WERI-Rb-1 (cell line): ENCODE results near the gene DALRD3.
A peak's percentile ranks its signal among the peaks of the same experiment; 100 is the strongest.

Source experiments
- DNase-seq: peaks from one replicate; pipeline ENCODE4 v3.0.0-alpha.2; 2020
- H3K27ac ChIP-seq: fragments of 250-450 bp; sonication (Bioruptor Pico); 2 replicates; pipeline ENCODE4 v1.5.1; 2020; ENCODE audit warnings: mild to moderate bottlenecking, moderate library complexity
- H3K27me3 ChIP-seq: fragments of 250-450 bp; sonication (Bioruptor Pico); 2 replicates; pipeline ENCODE4 v1.5.1; 2021; ENCODE audit warnings: mild to moderate bottlenecking, low read depth, moderate library complexity; ENCODE audit not compliant: insufficient read depth, severe bottlenecking
- H3K36me3 ChIP-seq: fragments of 250-450 bp; sonication (Bioruptor Pico); 2 replicates; pipeline ENCODE4 v1.5.1; 2020; ENCODE audit warnings: mild to moderate bottlenecking, moderate library complexity
- H3K4me3 ChIP-seq: 2 replicates; pipeline ENCODE4 v1.5.1; 2011; ENCODE audit warnings: low read depth, mild to moderate bottlenecking, control low read depth, low read length
- H3K9me3 ChIP-seq: fragments of 250-450 bp; sonication (Bioruptor Pico); 2 replicates; pipeline ENCODE4 v1.5.1; 2021; ENCODE audit warnings: mild to moderate bottlenecking, moderate library complexity; ENCODE audit not compliant: severe bottlenecking
- CTCF ChIP-seq: IDR thresholded peaks from 2 replicates; pipeline ENCODE4 v1.5.1; 2011; ENCODE audit warnings: low read depth, mild to moderate bottlenecking, control low read depth, inconsistent platforms, low read length

Gene DALRD3

GRCh38 chr3:48999085-48999858 is 19.1 kb downstream of the DALRD3 start:
- Histone ChIP-seq H3K27ac (peak overlapping the region; percentile 29; the same call in 1 of the 2 replicates), H3K9me3 (no peaks in the 10 kb centered on the region), H3K4me3 (no peak overlapping the region), H3K36me3 (peaks cover 11% of the 10 kb centered on the region), H3K27me3 (no peaks in the 10 kb centered on the region)
- TF ChIP-seq CTCF, result no peak
- no peak for DNase-seq

GRCh38 chr3:48997714-48998637 is 20.4 kb downstream of the DALRD3 start:
- Histone ChIP-seq H3K9me3 (no peaks in the 10 kb centered on the region), H3K27ac (no peak overlapping the region), H3K4me3 (no peak overlapping the region), H3K36me3 (peaks cover 13% of the 10 kb centered on the region), H3K27me3 (no peaks in the 10 kb centered on the region)
- no peak for TF ChIP-seq CTCF
- no peak for DNase-seq

- Histone ChIP-seq H3K36me3 (peaks cover 18% of the 10 kb centered on the region), H3K27me3 (no peaks in the 10 kb centered on the region), H3K9me3 (no peaks in the 10 kb centered on the region), H3K27ac (no peak overlapping the region), H3K4me3 (no peak overlapping the region)
- DNase-seq, result no peak
- 0 out of 2 replicates have a peak, but pooled peaks have one; percentile 6 for TF ChIP-seq CTCF
These were observed 21.2 kb downstream of the DALRD3 start for GRCh38 chr3:48997102-48997635.

- H3K27me3 ChIP-seq, result no peaks in the 10 kb centered on the region
- TF ChIP-seq CTCF, result no peak
- DNase-seq, result no peak
- H3K27ac ChIP-seq, result no peak overlapping the region
- H3K4me3 ChIP-seq, result no peak overlapping the region
- H3K36me3 ChIP-seq, result peaks cover 23% of the 10 kb centered on the region
- no peaks in the 10 kb centered on the region for H3K9me3 ChIP-seq
These were observed 21.7 kb downstream of the DALRD3 start for GRCh38 chr3:48996640-48997039.

- Histone ChIP-seq H3K9me3 (no peaks in the 10 kb centered on the region), H3K4me3 (no peak overlapping the region), H3K27me3 (no peaks in the 10 kb centered on the region), H3K27ac (no peak overlapping the region), H3K36me3 (peaks cover 28% of the 10 kb centered on the region)
- no peak for TF ChIP-seq CTCF
- DNase-seq, result no peak
These were observed 24.5 kb downstream of the DALRD3 start for GRCh38 chr3:48993834-48994233.
